H1 (cell line): Measurements from ENCODE around the gene MTPN. TPM values are rescaled to one million over a fixed set of nuclear protein-coding genes. Genes with fewer than 3 reads are reported as not detected.

Source experiments
- GABPA ChIP-seq: IDR thresholded peaks from 2 replicates; pipeline ENCODE4 v1.6.1; 2011; ENCODE audit warnings: mild to moderate bottlenecking, low read length, moderate library complexity, borderline replicate concordance; ENCODE audit not compliant: insufficient read depth
- SP4 ChIP-seq: IDR thresholded peaks from 2 replicates; pipeline ENCODE4 v1.6.1; 2012; ENCODE audit warnings: low read length, inconsistent platforms
- polyA plus RNA-seq, 7 experiments: library from polyadenylated mRNA; depleted of rRNA in 3 of 7; stranded (reverse) in 5 of 7; unstranded in 2 of 7; fragments of >200 nt in 5 of 7; fragments of 200-250 nt in 2 of 7; gene quantifications; 1 replicate in 5 of 7; 2 replicates in 1 of 7; 4 replicates in 1 of 7; pipeline versions ENCODE4 v1.2.1 to v1.2.3, GENCODE V29; 2011 to 2013; ENCODE audit warnings: missing spikeins in 2 of 7, mixed read lengths in 2 of 7
- total RNA-seq: library from RNA; stranded (reverse); fragmentation: NEBNext Ultra II Directional; extraction: Animal tissue kit (Norgen Biotek cat#: 25700); gene quantifications from 2 replicates; pipeline ENCODE4 v1.2.1, GENCODE V29; 2021
- TF ChIP-seq, protein P1 (sequence below): IDR thresholded peaks from 2 replicates; pipeline ENCODE4 v1.6.1; 2011; ENCODE audit warnings: low read depth, mild to moderate bottlenecking, low read length; ENCODE audit not compliant: insufficient read depth

MTPN gene
- total and polyA plus RNA-seq, 2 of the 8 experiments (the other 6 are each of a cell fraction or from before 2014, with no cell fraction given) = 33.0 to 101 TPM

- TF ChIP-seq, protein P1, sequence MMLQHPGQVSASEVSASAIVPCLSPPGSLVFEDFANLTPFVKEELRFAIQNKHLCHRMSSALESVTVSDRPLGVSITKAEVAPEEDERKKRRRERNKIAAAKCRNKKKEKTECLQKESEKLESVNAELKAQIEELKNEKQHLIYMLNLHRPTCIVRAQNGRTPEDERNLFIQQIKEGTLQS = no peak
- TF ChIP-seq GABPA (no peak), SP4 (no peak)
Observed at GRCh38 chr7:135894816-135895215, 82.3 kb downstream of the MTPN start (continued).
